B cell (primary cell): ENCODE data around the gene BMP10. TPM values are rescaled to one million over a fixed set of nuclear protein-coding genes. Genes with fewer than 3 reads are reported as not detected.

Experiments used
- ATAC-seq: fragments of 200-7000 bp; cut with Tn5 transposase; one replicate; pipeline ENCODE4 v1.10.0; 2021; ENCODE audit warnings: low read depth, mild to moderate bottlenecking, moderate number of reproducible peaks, moderate library complexity
- CTCF ChIA-PET: fragments of 350-600 bp; sonication (Branson Sonifier 250); formaldehyde crosslinking; loops from one replicate; lab custom pipeline; 2021; ENCODE audit warnings: antibody characterized with exemption, inconsistent platforms; lab: Charles Lee
- POLR2A ChIA-PET: fragments of 350-600 bp; sonication (Branson Sonifier 250); formaldehyde crosslinking; loops from one replicate; lab custom pipeline; 2021; ENCODE audit warnings: antibody characterized with exemption; lab: Charles Lee
- DNase-seq: peaks from one replicate; pipeline ENCODE4 v3.0.0; 2013
- H2AFZ ChIP-seq: 2 replicates; pipeline ENCODE4 v1.6.1; 2012; ENCODE audit warnings: mild to moderate bottlenecking, low read depth, low read length; ENCODE audit not compliant: insufficient read depth, poor library complexity, severe bottlenecking
- H3K27ac ChIP-seq, 2 donors: 1 replicate in 1 of 2; 2 replicates in 1 of 2; pipeline ENCODE4 v1.5.1; 2012 to 2013; ENCODE audit warnings: low read length in 2 of 2, mild to moderate bottlenecking in 2 of 2, moderate library complexity in 1 of 2
- H3K27me3 ChIP-seq, 4 experiments: fragments of 200-600 bp in 1 of 4; sonication (generic) in 1 of 4; replicated peaks in 1 of 4; 1 replicate in 2 of 4; 2 replicates in 2 of 4; pipeline versions ENCODE4 v1.6.1 to v1.7.0; 2013 to 2016; ENCODE audit warnings: low read length in 3 of 4, mild to moderate bottlenecking in 2 of 4, mixed read lengths in 1 of 4, moderate library complexity in 1 of 4; ENCODE audit not compliant: insufficient read depth in 4 of 4, control insufficient read depth in 3 of 4; ENCODE audit errors: control extremely low read depth in 1 of 4
- H3K36me3 ChIP-seq, 2 experiments: replicated peaks in 1 of 2; 1 replicate in 1 of 2; 2 replicates in 1 of 2; pipeline versions ENCODE4 v1.6.1 to v1.7.1; 2013; ENCODE audit warnings: low read length in 1 of 2; ENCODE audit not compliant: insufficient read depth in 2 of 2, control insufficient read depth in 1 of 2; ENCODE audit errors: control extremely low read depth in 1 of 2, extremely low read depth in 1 of 2
- H3K4me1 ChIP-seq, 2 donors: fragments of 200-600 bp in 1 of 2; sonication (generic) in 1 of 2; 1 replicate in 1 of 2; 2 replicates in 1 of 2; pipeline versions ENCODE4 v1.5.1 to v1.6.1; 2013 to 2017; ENCODE audit warnings: low read length in 2 of 2; ENCODE audit not compliant: control insufficient read depth in 2 of 2, insufficient read depth in 2 of 2
- H3K4me2 ChIP-seq: replicated peaks from 2 replicates; pipeline ENCODE3; 2012; ENCODE audit warnings: mild to moderate bottlenecking, low read depth, low read length; ENCODE audit not compliant: poor library complexity, severe bottlenecking
- H3K4me3 ChIP-seq, 5 experiments: fragments of 200-600 bp in 1 of 5; sonication (generic) in 1 of 5; 1 replicate in 3 of 5; 2 replicates in 2 of 5; pipeline versions ENCODE4 v1.5.1 to v1.7.0; 2011 to 2016; ENCODE audit warnings: low read length in 4 of 5, mild to moderate bottlenecking in 4 of 5, low read depth in 2 of 5, control low read depth in 1 of 5, moderate library complexity in 1 of 5; ENCODE audit not compliant: insufficient read depth in 1 of 5; ENCODE audit errors: control extremely low read depth in 1 of 5, extremely low read depth in 1 of 5
- H3K79me2 ChIP-seq: fragments of 200-600 bp; sonication (generic); one replicate; pipeline ENCODE4 v1.6.0; 2016; ENCODE audit warnings: low read length; ENCODE audit not compliant: control insufficient read depth, insufficient read depth
- H3K9ac ChIP-seq: fragments of 200-600 bp; sonication (generic); 2 replicates; pipeline ENCODE4 v1.6.1; 2017; ENCODE audit warnings: mild to moderate bottlenecking, low read length, moderate library complexity
- H3K9me3 ChIP-seq, 3 donors: one replicate each; pipeline versions ENCODE4 v1.6.1 to v1.7.1; 2013; ENCODE audit warnings: low read length in 2 of 3; ENCODE audit not compliant: control insufficient read depth in 2 of 3, insufficient read depth in 1 of 3; ENCODE audit errors: control extremely low read depth in 1 of 3
- H4K20me1 ChIP-seq: 2 replicates; pipeline ENCODE4 v1.6.0; 2012; ENCODE audit warnings: mild to moderate bottlenecking, low read length; ENCODE audit not compliant: insufficient read depth, control insufficient read depth, poor library complexity, severe bottlenecking
- H3K27ac Mint-ChIP-seq: one replicate; pipeline ENCODE4 v1.8.0; 2021; ENCODE audit warnings: mixed read lengths
- H3K27me3 Mint-ChIP-seq: one replicate; pipeline ENCODE4 v1.8.0; 2021; ENCODE audit warnings: mixed read lengths
- H3K4me1 Mint-ChIP-seq: one replicate; pipeline ENCODE4 v1.8.0; 2021; ENCODE audit warnings: mixed read lengths
- H3K4me3 Mint-ChIP-seq: one replicate; pipeline ENCODE4 v1.8.0; 2021; ENCODE audit warnings: mixed read lengths
- H3K9me3 Mint-ChIP-seq: one replicate; pipeline ENCODE4 v1.8.0; 2022; ENCODE audit warnings: mixed read lengths; ENCODE audit not compliant: insufficient read depth
- EZH2 ChIP-seq: IDR thresholded peaks from 2 replicates; pipeline ENCODE4 v1.6.1; 2012; ENCODE audit warnings: borderline replicate concordance, low read depth, mild to moderate bottlenecking, moderate library complexity, low read length; ENCODE audit not compliant: insufficient read depth, poor library complexity, severe bottlenecking
- WGBS: methylation state at CpG from one replicate; pipeline ENCODE4 v1.1.5; 2013; ENCODE audit warnings: missing lambda C conversion rate; ENCODE audit not compliant: insufficient coverage; 5-methylcytosine and 5-hydroxymethylcytosine counted together
- intact Hi-C: fragments of 100-400 bp; cut with micrococcal nuclease; formaldehyde crosslinking; loops from one replicate; pipeline ENCODE4 v1.10.0; 2022
- polyA plus RNA-seq: library from polyadenylated mRNA; depleted of rRNA; stranded (reverse); fragments of >200 nt; gene quantifications from 2 replicates; pipeline ENCODE4 v1.2.3, GENCODE V29; 2012
- total RNA-seq, 2 donors: library from RNA; stranded (reverse); fragments of 120-200 nt in 1 of 2; gene quantifications; 1 replicate in 1 of 2; 2 replicates in 1 of 2; pipeline versions ENCODE4 v1.2.3 to v1.2.4, GENCODE V29; 2013 to 2022
- TF ChIP-seq, protein P1 (sequence below): fragments of 200-600 bp; IDR thresholded peaks from one replicate; pipeline ENCODE4 v1.8.0; 2022; ENCODE audit warnings: antibody characterized with exemption, mild to moderate bottlenecking

The BMP10 gene
- total and polyA plus RNA-seq, 2 donors (not counting 1 experiment from before 2014, with no cell fraction given), result not detected

- no peaks in the 10 kb centered on the region for H3K27me3 ChIP-seq
- H3K79me2 ChIP-seq, result no peaks in the 10 kb centered on the region
- Mint-ChIP-seq H3K4me1 (peaks cover 54% of the 10 kb centered on the region), H3K27me3 (no peaks in the 10 kb centered on the region), H3K9me3 (no peaks in the 10 kb centered on the region), H3K27ac (peak overlapping the region; percentile 75), H3K4me3 (peak overlapping the region; percentile 26)
- ATAC-seq (peak; percentile 46), DNase-seq (peak; percentile 78)
- H4K20me1 ChIP-seq, result no peaks in the 10 kb centered on the region
- CTCF ChIA-PET, result interaction anchor here (0.7 to 8.8 kb wide), 37 partner anchors 8 to 376 kb away, joined by 3 to 140 read pairs (median 5); partner anchors contain the start of genes APLF and FBXO48
- no peak overlapping the region for H3K27ac ChIP-seq
- no peak for TF ChIP-seq EZH2
- TF ChIP-seq, protein P1, sequence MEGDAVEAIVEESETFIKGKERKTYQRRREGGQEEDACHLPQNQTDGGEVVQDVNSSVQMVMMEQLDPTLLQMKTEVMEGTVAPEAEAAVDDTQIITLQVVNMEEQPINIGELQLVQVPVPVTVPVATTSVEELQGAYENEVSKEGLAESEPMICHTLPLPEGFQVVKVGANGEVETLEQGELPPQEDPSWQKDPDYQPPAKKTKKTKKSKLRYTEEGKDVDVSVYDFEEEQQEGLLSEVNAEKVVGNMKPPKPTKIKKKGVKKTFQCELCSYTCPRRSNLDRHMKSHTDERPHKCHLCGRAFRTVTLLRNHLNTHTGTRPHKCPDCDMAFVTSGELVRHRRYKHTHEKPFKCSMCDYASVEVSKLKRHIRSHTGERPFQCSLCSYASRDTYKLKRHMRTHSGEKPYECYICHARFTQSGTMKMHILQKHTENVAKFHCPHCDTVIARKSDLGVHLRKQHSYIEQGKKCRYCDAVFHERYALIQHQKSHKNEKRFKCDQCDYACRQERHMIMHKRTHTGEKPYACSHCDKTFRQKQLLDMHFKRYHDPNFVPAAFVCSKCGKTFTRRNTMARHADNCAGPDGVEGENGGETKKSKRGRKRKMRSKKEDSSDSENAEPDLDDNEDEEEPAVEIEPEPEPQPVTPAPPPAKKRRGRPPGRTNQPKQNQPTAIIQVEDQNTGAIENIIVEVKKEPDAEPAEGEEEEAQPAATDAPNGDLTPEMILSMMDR, result peak; percentile 82
- intact Hi-C loops, result loop anchor here (1.0 to 2.0 kb wide), 5 partner anchors 61 to 371 kb away; partner anchors contain the start of genes APLF and FBXO48
- H3K9me3 ChIP-seq, result peaks cover 0 to 6% (median 4%) of the 10 kb centered on the region in 3 donors
- peak overlapping the region in 1 of 5 experiments; percentile 8 for H3K4me3 ChIP-seq
- POLR2A ChIA-PET, result interaction anchor here (0.6 kb wide), 1 partner anchor 27 kb away, joined by 4 read pairs; no protein-coding TSS in a partner anchor
- H3K36me3 ChIP-seq, result no peaks in the 10 kb centered on the region
- H2AFZ ChIP-seq, result peak overlapping the region; percentile 40
- WGBS, result 23% methylated on average over 13 of the region's 15 CpGs
- H3K9ac ChIP-seq, result no peak overlapping the region
- H3K4me1 ChIP-seq, result peaks cover 42 to 47% of the 10 kb centered on the region in 2 donors
- peak overlapping the region; percentile 52 for H3K4me2 ChIP-seq
Observed at GRCh38 chr2:68837164-68837860, 33.9 kb downstream of the BMP10 start.

GRCh38 chr2:68835621-68836020 lies 35.6 kb downstream of the BMP10 start:
- Histone ChIP-seq H3K4me3 (no peak overlapping the region), H2AFZ (no peak overlapping the region), H3K36me3 (no peaks in the 10 kb centered on the region), H3K9ac (no peak overlapping the region), H3K79me2 (peaks cover 8% of the 10 kb centered on the region), H3K27ac (no peak overlapping the region), H3K4me2 (peak overlapping the region; percentile 37), H3K4me1 (peaks cover 55 to 59% of the 10 kb centered on the region in 2 donors), H4K20me1 (no peaks in the 10 kb centered on the region), H3K9me3 (peaks cover 0 to 6% (median 4%) of the 10 kb centered on the region in 3 donors), H3K27me3 (no peaks in the 10 kb centered on the region)
- Mint-ChIP-seq H3K4me1 (peaks cover 68% of the 10 kb centered on the region), H3K4me3 (no peak overlapping the region), H3K9me3 (no peaks in the 10 kb centered on the region), H3K27ac (peak overlapping the region; percentile 1), H3K27me3 (no peaks in the 10 kb centered on the region)
- TF ChIP-seq, protein P1, result no peak
- TF ChIP-seq EZH2, result no peak
- 0% methylated on average over 1 of the region's 1 CpG for WGBS
- ATAC-seq, result peak; percentile 57
- intact Hi-C loops, result loop anchor here (2.0 kb wide), 2 partner anchors 59 to 369 kb away; partner anchors contain the start of genes APLF and FBXO48
- CTCF ChIA-PET, result interaction anchor here (0.6 to 8.8 kb wide), 37 partner anchors 8 to 374 kb away, joined by 3 to 140 read pairs (median 5); partner anchors contain the start of genes APLF and FBXO48
- POLR2A ChIA-PET, result interaction anchor here (0.6 to 2.6 kb wide), 5 partner anchors 10 to 84 kb away, joined by 3 to 6 read pairs (median 3); no protein-coding TSS in a partner anchor
- peak; percentile 62 for DNase-seq
